HepG2 (cell line): ENCODE results near the gene ATPAF2. TPM values are rescaled to one million over a fixed set of nuclear protein-coding genes. Genes with fewer than 3 reads are reported as not detected.

ENCODE experiments used
- ATAC-seq: fragments of 200-7000 bp; cut with Tn5 transposase; 3 replicates; pipeline ENCODE4 v1.9.1; 2020; ENCODE audit warnings: mild to moderate bottlenecking, moderate library complexity
- BruUV-seq: library from RNA; stranded (reverse); fragments of 400-500 nt; replicated peaks from 2 replicates; lab custom pipeline; 2021; lab: Mats Ljungman, UMichigan
- CTCF ChIA-PET: fragments of 300-600 bp; formaldehyde crosslinking; extraction: SDS; loops from one replicate; lab custom pipeline; 2021; ENCODE audit warnings: low total read pairs, inconsistent platforms, low intra/inter-chr PET ratio; lab: Yijun Ruan, JAX
- POLR2A ChIA-PET: fragments of 350-600 bp; sonication (Branson Sonifier 250); formaldehyde crosslinking; loops from one replicate; lab custom pipeline; 2020; ENCODE audit warnings: antibody characterized with exemption, inconsistent platforms; lab: Yijun Ruan, JAX
- DNase-seq: peaks from one replicate; pipeline ENCODE4 v3.0.0-alpha.2; 2015; ENCODE audit warnings: low spot score
- FAIRE-seq: peaks from 3 replicates; lab custom pipeline; 2011; peaks lifted over from hg19 to GRCh38; lab: Jason Lieb, UNC
- H2AFZ ChIP-seq: one replicate; pipeline ENCODE4 v1.6.1; 2011; ENCODE audit warnings: low read length, inconsistent platforms
- H3K27ac ChIP-seq: fragments of 300-600 bp; 3 replicates; pipeline ENCODE4 v1.8.0; 2011; ENCODE audit warnings: mixed run types, mild to moderate bottlenecking, mixed read lengths, low read length, inconsistent platforms; ENCODE audit not compliant: insufficient read depth; ENCODE audit errors: extremely low read length
- H3K27me3 ChIP-seq, 2 experiments: fragments of 200-600 bp in 1 of 2; 2 replicates in 1 of 2; 3 replicates in 1 of 2; pipeline versions ENCODE4 v1.6.0 to v1.8.0; 2011; ENCODE audit warnings: low read length in 2 of 2, mild to moderate bottlenecking in 2 of 2, moderate library complexity in 2 of 2, inconsistent platforms in 1 of 2; ENCODE audit not compliant: insufficient read depth in 2 of 2, control insufficient read depth in 1 of 2
- H3K36me3 ChIP-seq, 2 experiments: fragments of 200-600 bp in 1 of 2; replicated peaks in 1 of 2; 2 replicates in 1 of 2; 3 replicates in 1 of 2; pipeline versions ENCODE4 v1.5.1 to v1.8.0; 2011; ENCODE audit warnings: low read length in 2 of 2, inconsistent platforms in 1 of 2; ENCODE audit not compliant: insufficient read depth in 2 of 2, control insufficient read depth in 1 of 2
- H3K4me1 ChIP-seq: 2 replicates; pipeline ENCODE4 v1.5.1; 2012; ENCODE audit warnings: low read length, inconsistent platforms; ENCODE audit not compliant: insufficient read depth
- H3K4me2 ChIP-seq: 2 replicates; pipeline ENCODE4 v1.6.0; 2011; ENCODE audit warnings: low read depth, low read length, inconsistent platforms
- H3K4me3 ChIP-seq, 3 experiments: fragments of 200-600 bp in 1 of 3; sonication (generic), shearing (Covaris generic) in 1 of 3; replicated peaks in 1 of 3; 2 replicates each; pipeline ENCODE4 v1.5.1; 2011 to 2016; ENCODE audit warnings: low read length in 3 of 3, inconsistent platforms in 2 of 3, low read depth in 2 of 3, mild to moderate bottlenecking in 2 of 3, control low read depth in 1 of 3, mixed read lengths in 1 of 3; ENCODE audit not compliant: insufficient read depth in 1 of 3
- H3K79me2 ChIP-seq: one replicate; pipeline ENCODE4 v1.6.1; 2011; ENCODE audit warnings: low read length, inconsistent platforms; ENCODE audit not compliant: insufficient read depth
- H3K9ac ChIP-seq: 2 replicates; pipeline ENCODE4 v1.6.0; 2011; ENCODE audit warnings: mild to moderate bottlenecking, low read depth, low read length, inconsistent platforms; ENCODE audit not compliant: insufficient read depth
- H3K9me3 ChIP-seq: 2 replicates; pipeline ENCODE4 v1.5.1; 2012; ENCODE audit warnings: mild to moderate bottlenecking, low read length
- H4K20me1 ChIP-seq: 2 replicates; pipeline ENCODE4 v1.6.0; 2011; ENCODE audit warnings: inconsistent platforms, mild to moderate bottlenecking, low read length, moderate library complexity; ENCODE audit not compliant: insufficient read depth
- WGBS: methylation state at CpG from one replicate; pipeline ENCODE4 v1.1.6; 2017; ENCODE audit warnings: low lambda C conversion rate; 5-methylcytosine and 5-hydroxymethylcytosine counted together
- in situ Hi-C: cut with HindIII; loops from 2 replicates; pipeline ENCODE4 v1.10.0; 2017; ENCODE audit warnings: low pct_unique_long_range_greater_than_20kb; ENCODE audit not compliant: extremely low pct_ligation_motif_present
- intact Hi-C: fragments of 100-400 bp; cut with micrococcal nuclease; formaldehyde crosslinking; loops from one replicate; pipeline ENCODE4 v1.10.0; 2022; ENCODE audit not compliant: unreplicated experiment
- polyA plus RNA-seq, 8 experiments: library from polyadenylated mRNA; depleted of rRNA in 3 of 8; stranded (reverse) in 7 of 8; unstranded in 1 of 8; fragments of >200 nt; fragmentation: Illumina TruSeq in 4 of 8; extraction: Trizol in 4 of 8; gene quantifications; 2 replicates each; pipeline versions ENCODE4 v1.2.1 to v1.2.3, GENCODE V29; 2011 to 2016; ENCODE audit warnings: low read depth in 4 of 8, missing spikeins in 1 of 8, mixed read lengths in 1 of 8; ENCODE audit not compliant: insufficient read depth in 1 of 8
- total RNA-seq, 5 experiments: library from RNA; depleted of rRNA; stranded (reverse); fragments of >200 nt; fragmentation: Illumina TruSeq; extraction: Trizol; gene quantifications; 2 replicates each; pipeline ENCODE4 v1.2.3, GENCODE V29; 2016; ENCODE audit warnings: low read depth in 1 of 5
- TF ChIP-seq, protein P1 (sequence below): sonication (generic); formaldehyde crosslinking; IDR thresholded peaks from 2 replicates; pipeline ENCODE4 v1.4.0; 2020; ENCODE audit warnings: missing genetic modification reagents, borderline replicate concordance
- TF ChIP-seq, protein P2 (sequence below): sonication (generic); formaldehyde crosslinking; IDR thresholded peaks from 2 replicates; pipeline ENCODE4 v1.8.0; 2022; ENCODE audit warnings: missing genetic modification reagents, mild to moderate bottlenecking, moderate library complexity, borderline replicate concordance

Gene ATPAF2
- total and polyA plus RNA-seq, 2 of the 13 experiments (the other 11 are each of a cell fraction or from before 2014, with no cell fraction given), result 15.0 to 16.5 TPM

DNA sequence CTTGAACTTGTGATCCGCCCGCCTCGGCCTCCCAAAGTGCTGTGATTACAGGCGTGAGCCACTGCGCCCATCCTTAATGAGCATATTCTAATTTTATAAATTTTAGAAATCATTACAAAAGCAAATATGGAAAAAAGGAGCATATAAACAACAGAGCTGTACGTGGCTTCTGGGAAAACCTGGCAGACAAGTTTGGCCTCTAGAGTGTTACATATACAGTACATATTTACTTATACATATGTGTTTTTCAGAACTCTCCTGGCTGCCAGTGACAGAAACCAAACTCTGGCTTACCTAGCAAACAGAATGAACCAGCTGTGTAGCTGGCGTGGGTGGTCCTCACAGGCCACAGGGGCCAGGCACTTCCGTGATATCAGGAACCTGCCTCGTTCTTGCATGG is 56.2 kb downstream of the ATPAF2 start (continued):
- TF ChIP-seq, protein P1, sequence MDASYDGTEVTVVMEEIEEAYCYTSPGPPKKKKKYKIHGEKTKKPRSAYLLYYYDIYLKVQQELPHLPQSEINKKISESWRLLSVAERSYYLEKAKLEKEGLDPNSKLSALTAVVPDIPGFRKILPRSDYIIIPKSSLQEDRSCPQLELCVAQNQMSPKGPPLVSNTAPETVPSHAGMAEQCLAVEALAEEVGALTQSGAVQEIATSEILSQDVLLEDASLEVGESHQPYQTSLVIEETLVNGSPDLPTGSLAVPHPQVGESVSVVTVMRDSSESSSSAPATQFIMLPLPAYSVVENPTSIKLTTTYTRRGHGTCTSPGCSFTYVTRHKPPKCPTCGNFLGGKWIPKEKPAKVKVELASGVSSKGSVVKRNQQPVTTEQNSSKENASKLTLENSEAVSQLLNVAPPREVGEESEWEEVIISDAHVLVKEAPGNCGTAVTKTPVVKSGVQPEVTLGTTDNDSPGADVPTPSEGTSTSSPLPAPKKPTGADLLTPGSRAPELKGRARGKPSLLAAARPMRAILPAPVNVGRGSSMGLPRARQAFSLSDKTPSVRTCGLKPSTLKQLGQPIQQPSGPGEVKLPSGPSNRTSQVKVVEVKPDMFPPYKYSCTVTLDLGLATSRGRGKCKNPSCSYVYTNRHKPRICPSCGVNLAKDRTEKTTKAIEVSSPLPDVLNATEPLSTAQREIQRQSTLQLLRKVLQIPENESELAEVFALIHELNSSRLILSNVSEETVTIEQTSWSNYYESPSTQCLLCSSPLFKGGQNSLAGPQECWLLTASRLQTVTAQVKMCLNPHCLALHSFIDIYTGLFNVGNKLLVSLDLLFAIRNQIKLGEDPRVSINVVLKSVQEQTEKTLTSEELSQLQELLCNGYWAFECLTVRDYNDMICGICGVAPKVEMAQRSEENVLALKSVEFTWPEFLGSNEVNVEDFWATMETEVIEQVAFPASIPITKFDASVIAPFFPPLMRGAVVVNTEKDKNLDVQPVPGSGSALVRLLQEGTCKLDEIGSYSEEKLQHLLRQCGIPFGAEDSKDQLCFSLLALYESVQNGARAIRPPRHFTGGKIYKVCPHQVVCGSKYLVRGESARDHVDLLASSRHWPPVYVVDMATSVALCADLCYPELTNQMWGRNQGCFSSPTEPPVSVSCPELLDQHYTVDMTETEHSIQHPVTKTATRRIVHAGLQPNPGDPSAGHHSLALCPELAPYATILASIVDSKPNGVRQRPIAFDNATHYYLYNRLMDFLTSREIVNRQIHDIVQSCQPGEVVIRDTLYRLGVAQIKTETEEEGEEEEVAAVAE (CRISPR knock-in tag), result no peak

DNA sequence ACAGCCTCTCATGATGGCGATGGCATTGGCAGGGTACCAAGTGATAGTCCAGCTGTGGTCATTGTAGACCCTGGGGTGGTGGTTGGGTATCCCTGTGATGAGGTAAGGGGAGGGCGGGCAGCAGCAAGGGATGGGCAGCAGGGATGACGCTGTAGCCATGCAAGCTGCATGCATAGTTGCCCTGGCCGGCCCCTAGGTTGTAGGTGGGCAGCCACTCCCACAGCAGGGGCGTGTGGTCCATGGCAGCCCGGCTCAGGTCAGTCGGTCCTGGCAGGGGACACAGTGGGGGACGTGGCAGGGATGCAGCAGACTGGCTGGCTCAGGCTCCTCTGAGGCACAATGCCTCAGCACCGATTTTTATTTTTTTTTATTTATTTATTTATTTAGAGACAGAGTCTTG is 57.6 kb downstream of the ATPAF2 start:
- in situ Hi-C loops (no loop called here), intact Hi-C loops (no loop called here)
- CTCF ChIA-PET, result no interaction called here
- FAIRE-seq (no peak), DNase-seq (no peak), ATAC-seq (no peak)
- H3K36me3 ChIP-seq, result no peaks in the 10 kb centered on the region
- no peak overlapping the region for H3K4me2 ChIP-seq
- H3K9me3 ChIP-seq, result no peaks in the 10 kb centered on the region
- WGBS, result 29% methylated on average over 5 of the region's 9 CpGs
- no peak overlapping the region for H3K27ac ChIP-seq
- peaks cover 7 to 26% of the 10 kb centered on the region in 2 experiments; a peak in 4 of 5 replicates for H3K27me3 ChIP-seq
- H3K4me3 ChIP-seq, result no peak overlapping the region
- no peak overlapping the region for H2AFZ ChIP-seq
- POLR2A ChIA-PET, result no interaction called here
- BruUV-seq, result no TSS peak
- no peaks in the 10 kb centered on the region for H3K79me2 ChIP-seq
- H4K20me1 ChIP-seq, result no peaks in the 10 kb centered on the region
- H3K9ac ChIP-seq, result no peak overlapping the region
- peaks cover 17% of the 10 kb centered on the region for H3K4me1 ChIP-seq
- TF ChIP-seq, protein P2, sequence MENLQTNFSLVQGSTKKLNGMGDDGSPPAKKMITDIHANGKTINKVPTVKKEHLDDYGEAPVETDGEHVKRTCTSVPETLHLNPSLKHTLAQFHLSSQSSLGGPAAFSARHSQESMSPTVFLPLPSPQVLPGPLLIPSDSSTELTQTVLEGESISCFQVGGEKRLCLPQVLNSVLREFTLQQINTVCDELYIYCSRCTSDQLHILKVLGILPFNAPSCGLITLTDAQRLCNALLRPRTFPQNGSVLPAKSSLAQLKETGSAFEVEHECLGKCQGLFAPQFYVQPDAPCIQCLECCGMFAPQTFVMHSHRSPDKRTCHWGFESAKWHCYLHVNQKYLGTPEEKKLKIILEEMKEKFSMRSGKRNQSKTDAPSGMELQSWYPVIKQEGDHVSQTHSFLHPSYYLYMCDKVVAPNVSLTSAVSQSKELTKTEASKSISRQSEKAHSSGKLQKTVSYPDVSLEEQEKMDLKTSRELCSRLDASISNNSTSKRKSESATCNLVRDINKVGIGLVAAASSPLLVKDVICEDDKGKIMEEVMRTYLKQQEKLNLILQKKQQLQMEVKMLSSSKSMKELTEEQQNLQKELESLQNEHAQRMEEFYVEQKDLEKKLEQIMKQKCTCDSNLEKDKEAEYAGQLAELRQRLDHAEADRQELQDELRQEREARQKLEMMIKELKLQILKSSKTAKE (CRISPR knock-in tag), result no peak
- TF ChIP-seq, all 625 proteins: peak for 0
